Measurements from ENCODE around the gene SLC16A9.

- TF ChIP-seq EZH2 (IDR thresholded peaks at IDR 0.05; ENCODE audit: borderline replicate concordance, low read depth, low read length, severe bottlenecking) (no peak), CTCF (IDR thresholded peaks at IDR 0.05; ENCODE audit: borderline replicate concordance, extremely low read depth, low read length, poor library complexity, severe bottlenecking) (no peak)
These were observed 35.6 kb upstream of the SLC16A9 start for GRCh38 chr10:59745163-59745650.
